Measurements from ENCODE around the gene PLD6. TPM values are rescaled to one million over a fixed set of nuclear protein-coding genes. Genes with fewer than 3 reads are reported as not detected.

PLD6 gene
- total and polyA plus RNA-seq, 8 donors, result 1.1 to 3.0 (median 1.4) TPM; not detected in 2

DNA sequence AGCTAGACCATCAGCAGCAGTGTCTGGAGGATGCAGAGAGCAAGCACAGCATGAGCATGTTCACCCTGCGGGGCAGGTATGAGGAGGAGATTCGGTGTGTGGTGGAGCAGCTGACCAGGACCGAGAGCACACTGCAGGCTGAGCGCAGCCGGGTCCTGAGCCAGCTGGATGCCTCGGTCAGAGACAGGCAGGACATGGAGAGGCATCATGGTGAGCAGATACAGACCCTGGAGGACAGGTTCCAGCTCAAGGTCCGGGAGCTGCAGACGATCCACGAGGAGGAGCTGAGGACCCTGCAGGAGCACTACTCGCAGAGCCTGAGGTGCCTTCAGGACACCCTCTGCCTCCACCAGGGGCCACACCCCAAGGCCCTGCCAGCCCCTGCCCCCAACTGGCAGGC lies 38.8 kb downstream of the PLD6 start:
- intact Hi-C loops (cut with DNase I; ENCODE audit: low total_unique reads), result no loop called here
- H3K9me3 ChIP-seq, result no peaks in the 10 kb centered on the region
- H3K36me3 ChIP-seq, result peaks cover 62 to 100% (median 99%) of the 10 kb centered on the region in 4 donors
- WGBS, 5 donors, result 85 to 94% (median 91%) methylated on average over 5 to 10 of the region's 10 CpGs
- H3K27ac ChIP-seq, result no peak overlapping the region
- no peaks in the 10 kb centered on the region for H3K27me3 ChIP-seq
- H3K4me1 ChIP-seq, result no peaks in the 10 kb centered on the region
- H3K4me3 ChIP-seq, result no peak overlapping the region
- DNase-seq, result no peak
- TF ChIP-seq POLR2A (IDR thresholded peaks at IDR 0.05) (no peak), POLR2AphosphoS5 (IDR thresholded peaks at IDR 0.05) (no peak), EP300 (IDR thresholded peaks at IDR 0.05) (no peak)
- TF ChIP-seq, protein P1, sequence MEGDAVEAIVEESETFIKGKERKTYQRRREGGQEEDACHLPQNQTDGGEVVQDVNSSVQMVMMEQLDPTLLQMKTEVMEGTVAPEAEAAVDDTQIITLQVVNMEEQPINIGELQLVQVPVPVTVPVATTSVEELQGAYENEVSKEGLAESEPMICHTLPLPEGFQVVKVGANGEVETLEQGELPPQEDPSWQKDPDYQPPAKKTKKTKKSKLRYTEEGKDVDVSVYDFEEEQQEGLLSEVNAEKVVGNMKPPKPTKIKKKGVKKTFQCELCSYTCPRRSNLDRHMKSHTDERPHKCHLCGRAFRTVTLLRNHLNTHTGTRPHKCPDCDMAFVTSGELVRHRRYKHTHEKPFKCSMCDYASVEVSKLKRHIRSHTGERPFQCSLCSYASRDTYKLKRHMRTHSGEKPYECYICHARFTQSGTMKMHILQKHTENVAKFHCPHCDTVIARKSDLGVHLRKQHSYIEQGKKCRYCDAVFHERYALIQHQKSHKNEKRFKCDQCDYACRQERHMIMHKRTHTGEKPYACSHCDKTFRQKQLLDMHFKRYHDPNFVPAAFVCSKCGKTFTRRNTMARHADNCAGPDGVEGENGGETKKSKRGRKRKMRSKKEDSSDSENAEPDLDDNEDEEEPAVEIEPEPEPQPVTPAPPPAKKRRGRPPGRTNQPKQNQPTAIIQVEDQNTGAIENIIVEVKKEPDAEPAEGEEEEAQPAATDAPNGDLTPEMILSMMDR (IDR thresholded peaks at IDR 0.05), result no peak

DNA sequence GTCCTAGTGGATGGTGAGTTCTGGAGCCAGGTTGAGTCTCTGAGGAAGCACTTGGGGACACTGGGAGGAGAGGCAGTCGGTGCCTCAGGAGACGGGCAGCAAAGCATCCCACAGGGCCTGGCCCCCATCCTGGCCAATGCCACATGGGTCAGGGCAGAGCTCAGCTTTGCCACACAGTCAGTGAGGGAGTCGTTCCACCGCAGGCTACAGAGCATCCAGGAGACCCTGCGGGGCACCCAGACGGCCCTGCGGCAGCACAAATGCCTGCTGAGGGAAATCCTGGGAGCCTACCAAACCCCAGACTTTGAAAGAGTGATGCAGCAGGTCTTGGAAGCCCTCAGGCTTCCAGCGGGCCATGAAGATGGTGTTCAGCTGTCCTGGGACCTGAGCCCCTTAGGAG lies 39.7 kb downstream of the PLD6 start:
- intact Hi-C loops (cut with DNase I; ENCODE audit: low total_unique reads), result no loop called here
- no peak for DNase-seq
- H3K36me3 ChIP-seq, result peaks cover 62 to 100% (median 99%) of the 10 kb centered on the region in 4 donors
- no peak overlapping the region for H3K27ac ChIP-seq
- TF ChIP-seq, protein P1 (IDR thresholded peaks at IDR 0.05), result no peak
- no peak for TF ChIP-seq EP300 (IDR thresholded peaks at IDR 0.05)
- TF ChIP-seq POLR2AphosphoS5 (IDR thresholded peaks at IDR 0.05), result no peak
- no peak for TF ChIP-seq POLR2A (IDR thresholded peaks at IDR 0.05)
- H3K4me1 ChIP-seq, result no peaks in the 10 kb centered on the region
- H3K27me3 ChIP-seq, result no peaks in the 10 kb centered on the region
- no peak overlapping the region for H3K4me3 ChIP-seq
- WGBS, 5 donors, result 89 to 98% (median 94%) methylated on average over 2 to 8 of the region's 8 CpGs
- no peaks in the 10 kb centered on the region for H3K9me3 ChIP-seq

DNA sequence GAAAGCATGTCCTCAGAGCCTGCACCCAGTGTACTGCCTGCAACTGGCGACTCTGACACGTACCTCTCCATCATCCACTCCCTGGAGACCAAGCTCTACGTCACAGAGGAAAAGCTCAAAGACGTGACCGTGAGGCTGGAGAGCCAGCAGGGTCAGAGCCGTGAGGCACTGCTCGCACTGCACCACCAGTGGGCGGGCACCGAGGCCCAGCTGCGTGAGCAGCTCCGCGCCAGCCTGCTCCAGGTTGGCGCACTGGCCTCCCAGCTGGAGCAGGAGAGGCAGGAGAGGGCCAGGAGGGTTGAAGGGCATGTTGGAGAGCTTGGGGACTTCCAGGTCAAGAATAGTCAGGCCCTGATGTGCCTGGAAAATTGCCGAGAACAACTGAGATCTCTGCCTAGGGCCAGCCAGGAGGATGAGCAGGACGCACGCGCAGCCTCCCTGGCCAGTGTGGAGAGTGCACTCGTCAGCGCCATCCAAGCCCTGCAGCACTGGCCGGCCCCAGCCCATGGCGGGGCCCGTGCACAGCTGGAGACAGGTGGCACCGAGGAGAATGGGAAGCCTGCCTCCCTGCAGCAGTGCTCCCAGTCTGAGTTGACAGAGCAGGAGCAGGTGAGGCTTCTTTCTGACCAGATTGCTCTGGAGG lies 40.3 kb downstream of the PLD6 start:
- no peaks in the 10 kb centered on the region for H3K27me3 ChIP-seq
- no peaks in the 10 kb centered on the region for H3K4me1 ChIP-seq
- TF ChIP-seq EP300 (IDR thresholded peaks at IDR 0.05), result no peak
- TF ChIP-seq, protein P1 (IDR thresholded peaks at IDR 0.05), result no peak
- no peak for TF ChIP-seq POLR2AphosphoS5 (IDR thresholded peaks at IDR 0.05)
- TF ChIP-seq POLR2A (IDR thresholded peaks at IDR 0.05), result no peak
- intact Hi-C loops (cut with DNase I; ENCODE audit: low total_unique reads), result no loop called here
- DNase-seq, result no peak
- no peaks in the 10 kb centered on the region for H3K9me3 ChIP-seq
- peaks cover 66 to 100% (median 99%) of the 10 kb centered on the region in 4 donors for H3K36me3 ChIP-seq
- WGBS, 5 donors, result 91 to 93% (median 93%) methylated on average over 23 of the region's 23 CpGs
- no peak overlapping the region for H3K4me3 ChIP-seq
- no peak overlapping the region for H3K27ac ChIP-seq

DNA sequence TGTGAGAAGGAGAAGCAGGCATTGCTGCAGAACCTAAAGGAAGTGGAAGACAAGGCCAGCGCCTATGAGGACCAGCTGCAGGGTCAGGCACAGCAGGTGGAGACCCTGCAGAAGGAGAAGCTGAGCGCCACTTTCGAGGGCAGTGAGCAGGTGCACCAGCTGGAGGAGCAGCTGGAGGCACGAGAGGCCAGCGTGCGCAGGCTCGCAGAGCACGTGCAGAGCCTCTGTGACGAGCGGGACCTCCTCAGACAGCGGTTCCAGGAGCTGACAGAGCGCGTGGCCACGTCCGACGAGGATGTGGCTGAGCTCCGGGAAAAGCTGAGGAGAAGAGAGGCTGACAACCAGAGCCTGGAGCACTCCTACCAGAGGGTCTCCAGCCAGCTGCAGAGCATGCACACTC lies 41.5 kb downstream of the PLD6 start:
- TF ChIP-seq POLR2A (IDR thresholded peaks at IDR 0.05) (no peak), POLR2AphosphoS5 (IDR thresholded peaks at IDR 0.05) (no peak), EP300 (IDR thresholded peaks at IDR 0.05) (no peak)
- TF ChIP-seq, protein P1 (IDR thresholded peaks at IDR 0.05), result no peak
- peaks cover 74 to 100% (median 100%) of the 10 kb centered on the region in 4 donors for H3K36me3 ChIP-seq
- no peak overlapping the region for H3K27ac ChIP-seq
- H3K4me3 ChIP-seq, result no peak overlapping the region
- H3K9me3 ChIP-seq, result no peaks in the 10 kb centered on the region
- no peaks in the 10 kb centered on the region for H3K27me3 ChIP-seq
- H3K4me1 ChIP-seq, result no peaks in the 10 kb centered on the region
- 92 to 96% (median 94%) methylated on average over 9 to 17 of the region's 17 CpGs for WGBS, 5 donors
- DNase-seq, result no peak
- intact Hi-C loops (cut with DNase I; ENCODE audit: low total_unique reads), result no loop called here
